Loucy (cell line): ENCODE data around the gene GPR137C.

Experiments
- H2AFZ ChIP-seq: fragments of 200-600 bp; sonication (generic); 2 replicates; pipeline ENCODE4 v1.6.0; 2016; ENCODE audit warnings: antibody characterized with exemption, mild to moderate bottlenecking, low read length, moderate library complexity
- H3F3A ChIP-seq: fragments of 200-600 bp; 2 replicates; pipeline ENCODE4 v1.6.0; 2016; ENCODE audit warnings: antibody characterized with exemption, low read depth, mild to moderate bottlenecking
- H3K27me3 ChIP-seq: fragments of 200-600 bp; sonication (generic); 2 replicates; pipeline ENCODE4 v1.6.1; 2014; ENCODE audit warnings: low read length, mild to moderate bottlenecking; ENCODE audit not compliant: insufficient read depth, poor library complexity, severe bottlenecking
- H3K36me3 ChIP-seq: fragments of 200-600 bp; sonication (generic); 2 replicates; pipeline ENCODE4 v1.6.1; 2016; ENCODE audit warnings: low read length; ENCODE audit not compliant: insufficient read depth
- H3K4me1 ChIP-seq: fragments of 200-600 bp; sonication (generic); 2 replicates; pipeline ENCODE4 v1.5.1; 2014; ENCODE audit warnings: low read length, mild to moderate bottlenecking; ENCODE audit not compliant: insufficient read depth, poor library complexity, severe bottlenecking
- H3K4me2 ChIP-seq: fragments of 200-600 bp; sonication (generic); 2 replicates; pipeline ENCODE4 v1.6.0; 2014; ENCODE audit warnings: antibody characterized with exemption, low read length, low read depth, mild to moderate bottlenecking; ENCODE audit not compliant: poor library complexity, severe bottlenecking
- H3K4me3 ChIP-seq: fragments of 200-600 bp; sonication (generic); 2 replicates; pipeline ENCODE4 v1.5.1; 2014; ENCODE audit warnings: low read length, mild to moderate bottlenecking, mixed read lengths; ENCODE audit not compliant: poor library complexity, severe bottlenecking
- H3K79me2 ChIP-seq: fragments of 200-600 bp; sonication (generic); 2 replicates; pipeline ENCODE4 v1.6.1; 2014; ENCODE audit warnings: low read length; ENCODE audit not compliant: insufficient read depth
- H3K9ac ChIP-seq: fragments of 200-600 bp; sonication (generic); 2 replicates; pipeline ENCODE4 v1.6.0; 2014; ENCODE audit warnings: mild to moderate bottlenecking, low read depth, low read length, moderate library complexity; ENCODE audit not compliant: poor library complexity, severe bottlenecking
- H3K9me2 ChIP-seq: fragments of 200-600 bp; sonication (generic); replicated peaks from 2 replicates; pipeline ENCODE4 v1.6.1; 2016; ENCODE audit warnings: low read depth, low read length, mixed read lengths
- H3K9me3 ChIP-seq: fragments of 200-600 bp; sonication (generic); 2 replicates; pipeline ENCODE4 v1.6.1; 2014; ENCODE audit warnings: mild to moderate bottlenecking, antibody characterized with exemption, low read length, low read depth; ENCODE audit not compliant: insufficient read depth
- H4K20me1 ChIP-seq: fragments of 200-600 bp; sonication (generic); 2 replicates; pipeline ENCODE4 v1.6.0; 2014; ENCODE audit warnings: antibody characterized with exemption, low read length, mild to moderate bottlenecking; ENCODE audit not compliant: insufficient read depth, poor library complexity, severe bottlenecking
- CTCF ChIP-seq: fragments of 200-600 bp; sonication (generic); conservative IDR thresholded peaks from 2 replicates; pipeline ENCODE4 v1.5.1; 2014; ENCODE audit warnings: mild to moderate bottlenecking, antibody characterized with exemption, low read length
- EZH2phosphoT487 ChIP-seq: fragments of 200-600 bp; IDR thresholded peaks from 2 replicates; pipeline ENCODE4 v1.6.1; 2018; ENCODE audit warnings: antibody characterized with exemption, mild to moderate bottlenecking, moderate library complexity, borderline replicate concordance

Gene GPR137C

GRCh38 chr14:52599974-52600373 lies 47.3 kb downstream of the GPR137C start:
- no peaks in the 10 kb centered on the region for H3K36me3 ChIP-seq
- H3K79me2 ChIP-seq = no peaks in the 10 kb centered on the region
- no peak for TF ChIP-seq CTCF
- TF ChIP-seq EZH2phosphoT487 = no peak
- H3K9me2 ChIP-seq = 0 out of 2 replicates have a peak, but pooled peaks cover 3% of the 10 kb centered on the region
- no peaks in the 10 kb centered on the region for H3K27me3 ChIP-seq
- H3K4me2 ChIP-seq = no peak overlapping the region
- no peak overlapping the region for H3K4me3 ChIP-seq
- no peak overlapping the region for H2AFZ ChIP-seq
- H3K4me1 ChIP-seq = peaks cover 4% of the 10 kb centered on the region
- no peak overlapping the region for H3K9ac ChIP-seq
- no peaks in the 10 kb centered on the region for H3K9me3 ChIP-seq
- H3F3A ChIP-seq = no peaks in the 10 kb centered on the region
- no peaks in the 10 kb centered on the region for H4K20me1 ChIP-seq

GRCh38 chr14:52602131-52602530 lies 49.5 kb downstream of the GPR137C start:
- peaks cover 4% of the 10 kb centered on the region for H3K4me1 ChIP-seq
- H3K4me2 ChIP-seq = no peak overlapping the region

GRCh38 chr14:52607061-52607460 lies 54.4 kb downstream of the GPR137C start:
- no peaks in the 10 kb centered on the region for H3K9me3 ChIP-seq
- H3K36me3 ChIP-seq = no peaks in the 10 kb centered on the region
- H3K27me3 ChIP-seq = no peaks in the 10 kb centered on the region
- H3K9me2 ChIP-seq = no peaks in the 10 kb centered on the region
- H4K20me1 ChIP-seq = no peaks in the 10 kb centered on the region
- H2AFZ ChIP-seq = no peak overlapping the region
- H3K79me2 ChIP-seq = no peaks in the 10 kb centered on the region
- no peaks in the 10 kb centered on the region for H3F3A ChIP-seq
- no peak overlapping the region for H3K9ac ChIP-seq
- no peak for TF ChIP-seq CTCF
- TF ChIP-seq EZH2phosphoT487 = no peak
- H3K4me3 ChIP-seq = no peak overlapping the region
- peaks cover 4% of the 10 kb centered on the region for H3K4me1 ChIP-seq
- H3K4me2 ChIP-seq = no peak overlapping the region

More at GRCh38 chr14:52602131-52602530, 49.5 kb downstream of the GPR137C start:
- no peaks in the 10 kb centered on the region for H3F3A ChIP-seq
- no peaks in the 10 kb centered on the region for H4K20me1 ChIP-seq
- H3K9ac ChIP-seq = no peak overlapping the region
- TF ChIP-seq EZH2phosphoT487 (no peak), CTCF (no peak)
- no peaks in the 10 kb centered on the region for H3K36me3 ChIP-seq
- H3K79me2 ChIP-seq = no peaks in the 10 kb centered on the region
- H3K4me3 ChIP-seq = no peak overlapping the region
- no peaks in the 10 kb centered on the region for H3K27me3 ChIP-seq
- 0 out of 2 replicates have a peak, but pooled peaks cover 3% of the 10 kb centered on the region for H3K9me2 ChIP-seq
- H2AFZ ChIP-seq = peak overlapping the region; percentile 32
- H3K9me3 ChIP-seq = no peaks in the 10 kb centered on the region
